ENCODE data around the gene MRPL52.

MRPL52 gene

GRCh38 chr14:22844221-22845102 lies 14.8 kb downstream of the MRPL52 start:
- Histone ChIP-seq H3K27ac (no peak overlapping the region), H3K4me2 (ENCODE audit: low read length) (no peak overlapping the region), H3K9me3 (ENCODE audit: control insufficient read depth, low read length) (no peaks in the 10 kb centered on the region), H3K4me1 (peaks cover 24% of the 10 kb centered on the region), H3K4me3 (ENCODE audit: low read depth, low read length) (no peak overlapping the region), H2AFZ (no peak overlapping the region), H3K27me3 (ENCODE audit: control insufficient read depth, insufficient read depth, low read length) (no peaks in the 10 kb centered on the region), H3K9ac (no peak overlapping the region), H3K36me3 (ENCODE audit: control insufficient read depth, insufficient read depth, low read length) (no peaks in the 10 kb centered on the region), H3K79me2 (peaks cover 3% of the 10 kb centered on the region)
- no peak for TF ChIP-seq CTCF (IDR thresholded peaks at IDR 0.05)

- Histone ChIP-seq H3K4me1 (peaks cover 28% of the 10 kb centered on the region), H3K9me3 (ENCODE audit: control insufficient read depth, low read length) (no peaks in the 10 kb centered on the region), H3K27ac (no peak overlapping the region), H3K4me2 (ENCODE audit: low read length) (no peak overlapping the region), H3K9ac (no peak overlapping the region), H2AFZ (no peak overlapping the region), H3K27me3 (ENCODE audit: control insufficient read depth, insufficient read depth, low read length) (no peaks in the 10 kb centered on the region), H3K36me3 (ENCODE audit: control insufficient read depth, insufficient read depth, low read length) (no peaks in the 10 kb centered on the region), H3K4me3 (ENCODE audit: low read depth, low read length) (no peak overlapping the region), H3K79me2 (peaks cover 3% of the 10 kb centered on the region)
- TF ChIP-seq CTCF (IDR thresholded peaks at IDR 0.05), result no peak
Observed at GRCh38 chr14:22845103-22845394, 15.4 kb downstream of the MRPL52 start.

- Histone ChIP-seq H3K79me2 (peaks cover 3% of the 10 kb centered on the region), H2AFZ (no peak overlapping the region), H3K9me3 (ENCODE audit: control insufficient read depth, low read length) (no peaks in the 10 kb centered on the region), H3K36me3 (ENCODE audit: control insufficient read depth, insufficient read depth, low read length) (no peaks in the 10 kb centered on the region), H3K4me1 (peaks cover 28% of the 10 kb centered on the region), H3K4me3 (ENCODE audit: low read depth, low read length) (no peak overlapping the region), H3K27me3 (ENCODE audit: control insufficient read depth, insufficient read depth, low read length) (no peaks in the 10 kb centered on the region), H3K4me2 (ENCODE audit: low read length) (no peak overlapping the region), H3K27ac (peak overlapping the region; percentile 50), H3K9ac (no peak overlapping the region)
- no peak for TF ChIP-seq CTCF (IDR thresholded peaks at IDR 0.05)
Observed at GRCh38 chr14:22845821-22846625, 16.3 kb downstream of the MRPL52 start.

- H3K4me1 ChIP-seq, result peaks cover 33% of the 10 kb centered on the region
- H3K36me3 ChIP-seq (ENCODE audit: control insufficient read depth, insufficient read depth, low read length), result no peaks in the 10 kb centered on the region
- no peak for TF ChIP-seq CTCF (IDR thresholded peaks at IDR 0.05)
Observed at GRCh38 chr14:22846811-22847307, 17.2 kb downstream of the MRPL52 start.

More at GRCh38 chr14:22846811-22847307, 17.2 kb downstream of the MRPL52 start:
- Histone ChIP-seq H3K4me3 (ENCODE audit: low read depth, low read length) (no peak overlapping the region), H3K4me2 (ENCODE audit: low read length) (no peak overlapping the region), H2AFZ (no peak overlapping the region), H3K9ac (no peak overlapping the region), H3K9me3 (ENCODE audit: control insufficient read depth, low read length) (no peaks in the 10 kb centered on the region), H3K27ac (peak overlapping the region; percentile 50), H3K27me3 (ENCODE audit: control insufficient read depth, insufficient read depth, low read length) (no peaks in the 10 kb centered on the region), H3K79me2 (no peaks in the 10 kb centered on the region)

Measured in parathyroid adenoma (tissue), 2 donors.